ENCODE data around the gene PPIL4. TPM values are rescaled to one million over a fixed set of nuclear protein-coding genes. Genes with fewer than 3 reads are reported as not detected.
A peak's percentile ranks its signal among the peaks of the same experiment; 100 is the strongest.

The PPIL4 gene
- total and polyA plus RNA-seq, 7 donors = 6.9 to 32.4 (median 14.7) TPM

DNA sequence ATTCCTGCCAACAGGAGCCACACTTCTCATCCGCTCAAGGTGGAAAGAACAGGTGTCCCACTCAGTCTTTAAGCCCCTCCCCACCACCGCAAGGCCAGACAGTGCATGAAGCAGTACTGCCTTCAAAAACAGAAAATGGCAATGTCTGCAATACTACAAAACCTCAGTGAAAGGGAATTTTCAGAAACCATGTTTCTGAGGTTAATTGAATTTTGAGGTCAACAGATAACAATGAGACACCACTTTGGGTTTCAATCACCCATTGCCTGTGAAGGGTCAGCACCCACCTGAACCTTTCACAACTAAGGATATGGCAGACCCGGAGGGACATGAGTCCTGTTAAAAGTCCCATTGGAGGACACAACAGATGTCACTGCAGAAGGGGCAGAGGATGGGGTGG lies 74.0 kb downstream of the PPIL4 start:
- DNase-seq (no peak), ATAC-seq (no peak)
- Histone ChIP-seq H3K27me3 (ENCODE audit: insufficient read depth in 3 of 3, low read length in 2 of 3) (peaks cover 0 to 6% (median 0%) of the 10 kb centered on the region in 3 donors), H3K36me3 (ENCODE audit: insufficient read depth in 1 of 2, low read depth in 1 of 2) (no peaks in the 10 kb centered on the region), H3K9me3 (no peaks in the 10 kb centered on the region), H3K4me3 (no peak overlapping the region), H3K4me1 (no peaks in the 10 kb centered on the region), H3K27ac (no peak overlapping the region)
- 58 to 91% (median 88%) methylated on average over 3 of the region's 3 CpGs for WGBS, 3 donors
- intact Hi-C loops (cut with DNase I) = no loop called here
- TF ChIP-seq, protein P1, sequence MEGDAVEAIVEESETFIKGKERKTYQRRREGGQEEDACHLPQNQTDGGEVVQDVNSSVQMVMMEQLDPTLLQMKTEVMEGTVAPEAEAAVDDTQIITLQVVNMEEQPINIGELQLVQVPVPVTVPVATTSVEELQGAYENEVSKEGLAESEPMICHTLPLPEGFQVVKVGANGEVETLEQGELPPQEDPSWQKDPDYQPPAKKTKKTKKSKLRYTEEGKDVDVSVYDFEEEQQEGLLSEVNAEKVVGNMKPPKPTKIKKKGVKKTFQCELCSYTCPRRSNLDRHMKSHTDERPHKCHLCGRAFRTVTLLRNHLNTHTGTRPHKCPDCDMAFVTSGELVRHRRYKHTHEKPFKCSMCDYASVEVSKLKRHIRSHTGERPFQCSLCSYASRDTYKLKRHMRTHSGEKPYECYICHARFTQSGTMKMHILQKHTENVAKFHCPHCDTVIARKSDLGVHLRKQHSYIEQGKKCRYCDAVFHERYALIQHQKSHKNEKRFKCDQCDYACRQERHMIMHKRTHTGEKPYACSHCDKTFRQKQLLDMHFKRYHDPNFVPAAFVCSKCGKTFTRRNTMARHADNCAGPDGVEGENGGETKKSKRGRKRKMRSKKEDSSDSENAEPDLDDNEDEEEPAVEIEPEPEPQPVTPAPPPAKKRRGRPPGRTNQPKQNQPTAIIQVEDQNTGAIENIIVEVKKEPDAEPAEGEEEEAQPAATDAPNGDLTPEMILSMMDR (IDR thresholded peaks at IDR 0.05) = no peak

DNA sequence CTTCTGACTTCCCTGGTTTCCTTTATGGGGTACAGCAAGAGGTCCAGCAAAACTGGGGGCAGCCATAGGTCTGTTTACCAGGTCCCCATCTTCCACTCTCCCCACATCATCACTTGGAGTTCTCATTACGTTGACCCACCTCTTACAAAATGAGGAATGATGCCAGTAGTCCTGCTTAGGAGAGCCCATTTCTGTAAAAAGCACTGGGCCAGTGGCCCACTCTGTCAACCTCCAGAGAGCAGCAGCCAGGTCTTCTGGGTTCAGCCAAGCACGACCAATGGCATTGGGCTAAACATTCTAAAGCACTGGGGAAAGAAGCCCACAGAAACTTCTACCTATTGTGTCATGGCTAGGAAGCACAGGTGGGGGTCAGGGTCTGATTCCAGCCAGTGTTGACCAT lies 74.9 kb downstream of the PPIL4 start:
- 88 to 94% (median 92%) methylated on average over 2 of the region's 2 CpGs for WGBS, 3 donors
- H3K9me3 ChIP-seq = no peaks in the 10 kb centered on the region

DNA sequence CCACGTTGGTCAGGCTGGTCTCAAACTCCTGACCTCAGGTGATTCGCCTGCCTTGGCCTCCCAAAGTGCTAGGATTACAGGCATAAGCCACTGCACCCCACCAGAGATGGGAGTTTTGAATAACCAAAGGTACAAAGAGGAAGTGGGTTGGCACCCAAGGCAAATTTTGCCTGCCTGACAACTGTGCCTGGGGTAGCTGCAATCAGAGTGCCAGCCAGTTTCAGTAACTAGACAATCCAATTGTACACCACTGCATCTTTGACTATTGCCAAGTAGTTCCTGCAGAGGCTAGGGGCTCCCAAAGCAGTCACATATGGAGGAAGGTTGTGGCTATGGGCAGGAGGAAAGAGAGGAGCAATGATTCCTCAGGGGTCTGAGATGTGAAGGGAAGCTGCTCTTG lies 77.7 kb downstream of the PPIL4 start:
- ATAC-seq (no peak), DNase-seq (no peak)
- TF ChIP-seq, protein P1 (IDR thresholded peaks at IDR 0.05) = no peak
- no peaks in the 10 kb centered on the region for H3K36me3 ChIP-seq (ENCODE audit: insufficient read depth in 1 of 2, low read depth in 1 of 2)
- no peaks in the 10 kb centered on the region for H3K4me1 ChIP-seq
- no peak overlapping the region for H3K27ac ChIP-seq
- H3K4me3 ChIP-seq = no peak overlapping the region
- H3K27me3 ChIP-seq (ENCODE audit: insufficient read depth in 3 of 3, low read length in 2 of 3) = peaks cover 0 to 3% (median 0%) of the 10 kb centered on the region in 3 donors
- intact Hi-C loops (cut with DNase I) = no loop called here
- 82 to 83% (median 83%) methylated on average over 2 of the region's 2 CpGs for WGBS, 3 donors
- H3K9me3 ChIP-seq = no peaks in the 10 kb centered on the region

More for the DNA sequence above, 74.9 kb downstream of the PPIL4 start:
- DNase-seq = no peak
- peaks cover 0 to 6% (median 0%) of the 10 kb centered on the region in 3 donors for H3K27me3 ChIP-seq (ENCODE audit: insufficient read depth in 3 of 3, low read length in 2 of 3)
- TF ChIP-seq, protein P1 (IDR thresholded peaks at IDR 0.05) = no peak
- H3K27ac ChIP-seq = no peak overlapping the region
- intact Hi-C loops (cut with DNase I) = no loop called here
- no peaks in the 10 kb centered on the region for H3K36me3 ChIP-seq (ENCODE audit: insufficient read depth in 1 of 2, low read depth in 1 of 2)
- no peaks in the 10 kb centered on the region for H3K4me1 ChIP-seq
- ATAC-seq = no peak
- no peak overlapping the region for H3K4me3 ChIP-seq

DNA sequence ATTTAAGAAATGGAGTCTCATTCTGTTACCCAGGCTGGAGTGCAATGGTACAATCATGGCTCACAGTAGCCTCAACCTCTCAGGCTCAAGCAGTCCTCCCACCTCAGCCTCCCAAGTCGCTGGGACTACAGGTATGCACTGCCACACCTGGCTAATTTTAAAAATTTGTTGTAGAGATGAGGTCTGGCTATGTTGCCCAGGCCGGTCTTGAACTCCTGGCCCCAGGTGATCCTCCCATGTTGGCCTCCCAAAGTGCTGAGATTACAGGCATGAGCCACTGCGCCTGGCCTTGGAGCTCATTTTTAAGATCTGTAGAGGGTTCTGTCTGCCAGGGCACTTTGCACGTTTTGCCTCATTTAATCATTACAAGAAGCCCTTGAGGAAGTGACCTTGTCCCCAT lies 78.6 kb downstream of the PPIL4 start:
- WGBS, 3 donors = 82 to 88% (median 86%) methylated on average over 4 of the region's 4 CpGs
- Histone ChIP-seq H3K9me3 (no peaks in the 10 kb centered on the region), H3K36me3 (ENCODE audit: insufficient read depth in 1 of 2, low read depth in 1 of 2) (no peaks in the 10 kb centered on the region), H3K4me1 (no peaks in the 10 kb centered on the region), H3K4me3 (no peak overlapping the region), H3K27me3 (ENCODE audit: insufficient read depth in 3 of 3, low read length in 2 of 3) (no peaks in the 10 kb centered on the region), H3K27ac (no peak overlapping the region)
- TF ChIP-seq, protein P1 (IDR thresholded peaks at IDR 0.05) = no peak
- DNase-seq (no peak), ATAC-seq (no peak)
- intact Hi-C loops (cut with DNase I) = no loop called here

DNA sequence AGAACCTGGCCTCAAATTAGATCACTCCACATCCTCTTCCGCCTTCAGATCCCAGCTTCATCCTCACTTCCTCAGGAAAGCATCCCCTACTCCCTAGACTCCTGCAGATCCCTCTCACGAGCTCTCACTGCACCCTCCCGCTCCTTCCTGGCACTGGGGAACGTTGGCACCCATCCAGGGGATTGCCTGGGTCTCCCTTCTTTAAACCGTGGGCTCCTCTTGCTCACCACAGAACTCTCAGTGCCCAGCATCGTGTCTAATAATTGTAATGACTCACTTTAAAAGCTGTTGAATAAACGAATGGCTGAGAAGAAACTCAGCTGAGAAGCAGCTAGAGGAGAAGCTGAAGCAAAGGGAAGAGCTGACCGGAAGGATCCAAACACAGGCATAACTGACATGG lies 81.4 kb downstream of the PPIL4 start:
- WGBS, 3 donors = 37 to 42% (median 40%) methylated on average over 8 of the region's 8 CpGs
- no peaks in the 10 kb centered on the region for H3K9me3 ChIP-seq
- intact Hi-C loops (cut with DNase I) = no loop called here
- DNase-seq (peak in 1 of 2 donors; percentile 13), ATAC-seq (peak in 1 of 4 donors; percentile 24)
- no peaks in the 10 kb centered on the region for H3K27me3 ChIP-seq (ENCODE audit: insufficient read depth in 3 of 3, low read length in 2 of 3)
- TF ChIP-seq, protein P1 (IDR thresholded peaks at IDR 0.05) = no peak
- H3K36me3 ChIP-seq (ENCODE audit: insufficient read depth in 1 of 2, low read depth in 1 of 2) = no peaks in the 10 kb centered on the region
- no peaks in the 10 kb centered on the region for H3K4me1 ChIP-seq
- H3K27ac ChIP-seq = no peak overlapping the region
- no peak overlapping the region for H3K4me3 ChIP-seq
